Measurements from ENCODE around the gene F2RL2.

Gene F2RL2

DNA sequence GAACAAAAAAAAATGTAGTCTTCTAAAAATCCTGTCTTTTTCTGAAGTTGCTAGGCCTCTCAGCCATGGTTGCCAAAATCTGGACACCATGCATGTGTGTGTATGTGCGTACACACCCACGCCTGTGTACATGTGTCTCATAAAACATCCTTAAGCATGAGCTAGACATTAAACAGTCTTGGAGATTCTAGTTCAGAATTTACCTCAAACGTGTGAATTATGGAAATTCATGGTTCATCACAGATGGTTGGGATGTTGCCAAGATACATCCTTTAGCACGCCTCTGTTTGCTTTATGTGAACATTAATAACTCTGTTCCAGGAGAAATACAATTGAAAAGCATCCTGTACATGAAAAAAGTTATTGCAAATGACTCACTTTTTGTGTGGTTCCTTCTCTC, 53.0 kb downstream of the F2RL2 start:
- Histone ChIP-seq H2BK15ac (ENCODE audit: low read depth, poor library complexity, severe bottlenecking) (no peak overlapping the region), H3K9ac (ENCODE audit: low read length) (no peak overlapping the region)
- WGBS: 96% methylated on average over 2 of the region's 4 CpGs

More for the DNA sequence above, 53.0 kb downstream of the F2RL2 start:
- no peak overlapping the region for H3K23ac ChIP-seq (ENCODE audit: low read length in 2 of 2)
- H3K27me3 ChIP-seq (ENCODE audit: control insufficient read depth in 1 of 2, insufficient read depth in 1 of 2, low read length in 2 of 2): peaks cover 10 to 16% of the 10 kb centered on the region in 2 experiments
- H3K79me1 ChIP-seq (replicated peaks; ENCODE audit: low read length, poor library complexity, severe bottlenecking): no peaks in the 10 kb centered on the region
- H3K27ac ChIP-seq (ENCODE audit: low read length, poor library complexity, severe bottlenecking): no peak overlapping the region
- H3K4me3 ChIP-seq (ENCODE audit: insufficient read depth in 1 of 2, low read depth in 1 of 2, low read length in 2 of 2): no peak overlapping the region
- no peaks in the 10 kb centered on the region for H3K9me3 ChIP-seq (ENCODE audit: control insufficient read depth, low read length)
- H3K18ac ChIP-seq (ENCODE audit: low read depth in 1 of 2, low read length in 2 of 2): no peak overlapping the region
- H2BK120ac ChIP-seq (ENCODE audit: low read depth, low read length): no peak overlapping the region
- no peak overlapping the region for H2AK5ac ChIP-seq (ENCODE audit: low read length, severe bottlenecking)
- H2BK5ac ChIP-seq (ENCODE audit: low read depth, low read length, poor library complexity, severe bottlenecking): no peak overlapping the region
- no peak overlapping the region for H2AFZ ChIP-seq (ENCODE audit: low read depth, low read length)
- no peaks in the 10 kb centered on the region for H3K4me1 ChIP-seq (ENCODE audit: control insufficient read depth, insufficient read depth, low read depth, low read length)
- no peak overlapping the region for H4K8ac ChIP-seq (ENCODE audit: low read length)
- no peak overlapping the region for H3K14ac ChIP-seq (ENCODE audit: low read length in 2 of 2)
- no peak overlapping the region for H3K4ac ChIP-seq (ENCODE audit: low read depth in 1 of 2, low read length in 2 of 2)
- H3K36me3 ChIP-seq (ENCODE audit: control insufficient read depth in 1 of 2, insufficient read depth in 2 of 2, low read depth in 1 of 2, low read length in 2 of 2): no peaks in the 10 kb centered on the region
- no peak overlapping the region for H4K91ac ChIP-seq (ENCODE audit: low read length)
- no peak overlapping the region for H2BK12ac ChIP-seq (ENCODE audit: low read length in 2 of 2)
- no peak for DNase-seq
- H3K4me2 ChIP-seq (ENCODE audit: low read length, poor library complexity, severe bottlenecking): no peak overlapping the region
